Astrocyte of the cerebellum (primary cell): ENCODE measurements around the gene ZCCHC3.

ENCODE experiments used
- DNase-seq: peaks from one replicate; pipeline ENCODE4 v3.0.0-alpha.2; 2011; ENCODE audit warnings: low read depth
- H3K4me3 ChIP-seq: 2 replicates; pipeline ENCODE4 v1.5.1; 2011; ENCODE audit warnings: mild to moderate bottlenecking, low read depth, low read length, moderate library complexity
- CTCF ChIP-seq: IDR thresholded peaks from 2 replicates; pipeline ENCODE4 v1.5.1; 2012; ENCODE audit warnings: low read length, low read depth, moderate library complexity, mild to moderate bottlenecking; ENCODE audit errors: missing control alignments
- in situ Hi-C: cut with HindIII; loops from 2 replicates; pipeline ENCODE4 v1.10.0; 2017; ENCODE audit warnings: low sequenced_read_pairs

ZCCHC3 gene

GRCh38 chr20:258963-259362, 38.4 kb upstream of the ZCCHC3 start:
- in situ Hi-C loops, result no loop called here
- peak; percentile 19 for TF ChIP-seq CTCF
- H3K4me3 ChIP-seq, result no peak overlapping the region
- no peak for DNase-seq

GRCh38 chr20:259981-260380, 37.4 kb upstream of the ZCCHC3 start:
- in situ Hi-C loops, result loop anchor here (5.0 kb wide), 1 partner anchor 72 kb away; no protein-coding TSS in a partner anchor
- TF ChIP-seq CTCF, result no peak
- no peak overlapping the region for H3K4me3 ChIP-seq
- DNase-seq, result no peak

GRCh38 chr20:263701-264100, 33.7 kb upstream of the ZCCHC3 start:
- no peak overlapping the region for H3K4me3 ChIP-seq
- no peak for DNase-seq
- TF ChIP-seq CTCF, result no peak
- in situ Hi-C loops, result loop anchor here (5.0 kb wide), 1 partner anchor 69 kb away; no protein-coding TSS in a partner anchor

GRCh38 chr20:266596-267562, 30.5 kb upstream of the ZCCHC3 start:
- in situ Hi-C loops, result no loop called here
- TF ChIP-seq CTCF, result peak; percentile 89
- no peak for DNase-seq
- H3K4me3 ChIP-seq, result peak overlapping the region; percentile 48

GRCh38 chr20:270517-270916, 26.9 kb upstream of the ZCCHC3 start:
- no peak for TF ChIP-seq CTCF
- H3K4me3 ChIP-seq, result no peak overlapping the region
- in situ Hi-C loops, result no loop called here
- no peak for DNase-seq

GRCh38 chr20:271069-271468, 26.3 kb upstream of the ZCCHC3 start:
- H3K4me3 ChIP-seq, result no peak overlapping the region
- no peak for TF ChIP-seq CTCF
- DNase-seq, result no peak
- in situ Hi-C loops, result no loop called here
